ENCODE measurements around the gene RCE1.
A peak's percentile ranks its signal among the peaks of the same experiment; 100 is the strongest.

DNA sequence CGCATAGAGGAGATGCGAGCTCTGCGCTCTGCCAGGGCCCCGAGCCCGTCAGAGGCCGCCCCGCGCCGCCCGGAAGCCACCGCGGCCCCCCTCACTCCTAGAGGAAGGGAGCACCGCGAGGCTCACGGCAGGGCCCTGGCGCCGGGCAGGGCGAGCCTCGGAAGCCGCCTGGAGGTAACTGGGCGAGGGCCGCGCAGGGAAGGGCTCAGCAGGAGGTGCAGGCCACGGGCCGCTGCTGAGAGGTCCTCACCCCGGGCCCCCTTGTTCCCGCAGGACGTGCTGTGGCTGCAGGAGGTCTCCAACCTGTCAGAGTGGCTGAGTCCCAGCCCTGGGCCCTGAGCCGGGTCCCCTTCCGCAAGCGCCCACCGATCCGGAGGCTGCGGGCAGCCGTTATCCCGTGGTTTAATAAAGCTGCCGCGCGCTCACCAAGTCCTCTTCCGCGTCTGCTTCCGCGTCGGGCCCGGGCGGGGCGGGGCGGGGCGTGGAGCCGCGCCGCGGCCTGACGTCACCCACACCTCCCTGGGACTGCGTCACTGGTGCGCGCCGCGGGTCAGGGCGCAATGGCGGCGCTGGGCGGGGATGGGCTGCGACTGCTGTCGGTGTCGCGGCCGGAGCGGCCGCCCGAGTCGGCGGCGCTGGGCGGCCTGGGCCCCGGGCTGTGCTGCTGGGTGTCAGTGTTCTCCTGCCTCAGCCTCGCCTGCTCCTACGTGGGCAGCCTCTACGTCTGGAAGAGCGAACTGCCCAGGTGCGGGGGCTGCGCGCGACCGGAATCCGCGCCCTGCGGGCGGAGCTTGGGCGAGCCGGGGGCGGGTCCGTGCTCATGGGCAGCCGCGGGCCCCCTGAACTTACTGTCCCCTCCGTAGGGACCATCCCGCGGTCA, at the start of gene RCE1:
- peak; percentile 92 for TF ChIP-seq YY1 (IDR thresholded peaks at IDR 0.05; ENCODE audit: insufficient read depth, insufficient read length)
- no peak for TF ChIP-seq SUZ12 (IDR thresholded peaks at IDR 0.05; ENCODE audit: extremely low read depth, insufficient read depth, insufficient read length)
- TF ChIP-seq ZNF274 (IDR thresholded peaks at IDR 0.05; ENCODE audit: low read depth, low read length): no peak
